Activated CD4-positive, alpha-beta T cell treated with anti-CD3 and anti-CD28 coated beads for 48 hours (primary cell): ENCODE results near the gene ZSWIM5.
"Not testable (repeated sequence)": the region's sequence is repeated elsewhere in the genome, so short reads cannot be mapped to it uniquely, and the experiment has no call there.

Source experiments
- DNase-seq: peaks from one replicate; pipeline ENCODE4 v3.0.0-alpha.2; 2020

Gene ZSWIM5

GRCh38 chr1:44999232-44999631, 207.2 kb downstream of the ZSWIM5 start:
- DNase-seq: no peak

- DNase-seq: no peak
Measured at GRCh38 chr1:44995467-44996238, 210.8 kb downstream of the ZSWIM5 start.

- no peak for DNase-seq
Measured at GRCh38 chr1:44994309-44994898, 212.0 kb downstream of the ZSWIM5 start.

GRCh38 chr1:44988531-44989156, 217.8 kb downstream of the ZSWIM5 start:
- no peak for DNase-seq

GRCh38 chr1:44985747-44986359, 220.6 kb downstream of the ZSWIM5 start:
- no peak for DNase-seq

- DNase-seq: not testable (repeated sequence)
Measured at GRCh38 chr1:44977372-44977771, 229.0 kb downstream of the ZSWIM5 start.

- DNase-seq: no peak
Measured at GRCh38 chr1:44976252-44976651, 230.2 kb downstream of the ZSWIM5 start.

- no peak for DNase-seq
Measured at GRCh38 chr1:44973645-44974044, 232.8 kb downstream of the ZSWIM5 start.

- DNase-seq: no peak
Measured at GRCh38 chr1:44970317-44970716, 236.1 kb downstream of the ZSWIM5 start.
